Fibroblast of skin of right quadriceps (primary cell): ENCODE measurements around the gene MGAT5.
"Not testable (repeated sequence)": the region's sequence is repeated elsewhere in the genome, so short reads cannot be mapped to it uniquely, and the experiment has no call there.

Source experiments
- DNase-seq: peaks from one replicate; pipeline ENCODE4 v3.0.0-alpha.2; 2013

Gene MGAT5

DNA sequence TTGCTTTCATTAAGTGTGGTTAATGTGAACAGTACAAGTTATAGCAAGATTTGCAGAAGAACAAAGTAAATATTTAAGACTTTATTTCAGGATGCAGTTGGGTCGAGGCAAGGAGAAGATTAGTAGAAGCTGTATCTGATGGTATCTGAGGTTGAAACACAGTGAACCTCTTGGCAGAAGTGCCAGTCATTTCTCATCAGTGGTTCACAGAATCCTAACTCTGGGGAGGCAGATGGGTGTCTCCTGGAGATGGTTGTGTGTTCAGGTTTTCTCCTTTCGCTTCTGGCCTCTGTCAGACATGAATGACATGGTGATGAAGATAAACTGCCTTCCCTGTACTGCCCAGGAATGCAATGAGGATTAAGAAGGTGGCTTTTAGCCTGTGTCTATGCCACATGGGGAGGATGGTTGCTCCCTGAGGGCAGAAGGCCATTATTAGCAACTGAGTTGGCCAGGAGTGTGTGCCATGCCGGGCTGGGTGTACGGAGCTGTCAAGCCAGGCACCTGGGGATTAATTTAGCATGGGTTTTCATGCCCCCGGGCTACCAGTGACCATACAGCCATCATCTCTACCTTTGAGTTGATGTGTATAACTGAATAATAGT lies 28.0 kb downstream of the MGAT5 start:
- DNase-seq: no peak

DNA sequence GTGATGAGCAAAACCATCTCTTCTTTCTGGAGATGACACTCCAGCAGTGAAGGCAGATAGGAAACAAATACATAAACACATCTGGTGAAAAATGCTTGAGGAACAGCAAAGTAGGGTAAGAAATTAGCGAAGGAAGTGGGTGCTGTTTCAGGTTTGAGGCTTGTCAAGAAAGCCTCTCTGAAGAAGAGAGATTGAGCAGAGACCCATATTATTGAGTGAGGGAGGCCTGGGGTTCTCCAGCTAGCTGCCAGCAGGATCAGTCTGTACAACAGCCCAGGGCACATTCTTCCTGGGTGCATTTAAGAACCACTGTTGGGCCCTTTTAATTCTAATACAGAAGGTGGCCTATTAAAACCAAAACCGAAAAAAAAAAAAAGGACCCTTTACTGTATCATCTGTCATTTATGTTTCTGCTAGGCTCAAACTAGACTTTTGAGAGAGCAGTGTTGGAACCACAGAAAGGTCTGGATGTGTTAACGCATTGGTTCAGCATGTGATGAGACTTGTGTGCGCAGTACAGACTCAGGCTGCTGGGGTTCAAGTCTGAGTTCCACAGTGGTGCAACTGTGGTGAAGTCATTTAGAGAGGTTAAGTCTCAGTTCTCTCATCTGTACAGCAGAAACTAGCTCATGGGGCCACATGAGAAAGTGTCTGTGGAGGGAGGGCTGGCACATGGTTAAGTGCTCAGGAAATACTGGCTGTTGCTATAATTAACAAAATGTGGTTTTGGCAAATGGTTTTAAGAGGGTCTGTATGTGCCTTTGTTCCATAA lies 28.9 kb downstream of the MGAT5 start:
- no peak for DNase-seq

DNA sequence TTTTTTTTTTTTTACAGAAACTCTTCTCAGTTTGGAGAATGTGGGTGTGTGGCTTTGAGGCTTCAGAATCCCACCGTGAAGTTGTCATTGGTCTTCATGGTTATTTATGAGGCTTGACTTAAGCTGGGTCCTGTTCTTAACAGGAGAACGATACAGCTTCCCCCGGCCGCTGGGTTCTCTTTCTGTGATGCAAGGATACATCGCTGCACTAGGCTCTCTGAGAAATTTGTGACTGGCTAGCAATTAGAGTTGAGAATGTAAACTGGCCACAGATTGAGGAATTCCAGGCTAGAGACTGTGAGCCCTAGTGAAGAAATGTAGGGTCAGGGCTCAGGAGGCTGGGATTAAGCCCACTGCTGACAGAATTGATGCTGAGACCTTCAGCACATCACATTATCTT lies 29.8 kb downstream of the MGAT5 start:
- peak; percentile 55 for DNase-seq

DNA sequence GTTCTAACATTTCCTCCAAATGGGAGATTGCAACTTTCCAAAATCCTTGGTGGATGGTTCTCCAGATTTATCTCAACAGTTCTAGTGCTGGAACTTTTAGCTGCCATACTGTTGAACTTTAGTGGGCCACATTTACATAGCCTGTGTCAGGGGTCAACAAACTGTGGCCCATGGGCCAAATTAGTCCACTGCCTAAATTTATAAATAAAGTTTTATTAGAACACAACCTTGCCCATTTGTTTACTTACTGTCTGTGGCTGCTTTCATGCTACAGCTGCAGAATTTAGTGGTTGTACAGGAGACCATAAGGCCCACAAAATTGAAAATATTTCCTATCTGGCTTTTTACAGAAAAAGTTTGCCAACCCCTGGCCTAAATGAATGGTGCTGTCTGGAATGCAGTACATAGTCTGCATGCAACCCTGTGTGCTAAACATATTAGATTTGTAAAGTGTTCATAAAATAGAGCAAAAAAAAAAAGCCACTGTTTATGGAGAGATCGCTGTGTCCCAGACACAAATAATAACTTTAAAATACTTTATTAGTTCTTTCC lies 30.3 kb downstream of the MGAT5 start:
- DNase-seq: no peak

DNA sequence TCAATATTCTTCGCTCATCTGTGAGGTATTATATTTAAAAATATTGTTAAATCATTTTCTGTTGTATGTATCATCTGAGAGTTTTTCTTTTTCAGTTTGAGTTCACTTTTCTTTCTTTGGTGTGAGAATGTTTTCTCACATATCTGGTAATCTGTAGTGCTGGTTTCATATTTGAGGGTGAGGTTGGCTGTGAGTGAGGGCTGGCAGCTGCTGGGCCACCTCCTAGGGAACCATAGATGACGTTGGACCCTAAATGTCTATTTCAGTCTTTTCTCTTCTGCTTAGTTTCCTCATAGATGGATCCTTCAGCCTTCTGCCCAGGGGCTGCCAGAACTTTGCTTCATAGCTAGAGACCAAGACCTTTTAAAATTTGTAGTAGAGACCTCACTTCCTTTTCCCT lies 33.5 kb downstream of the MGAT5 start:
- no peak for DNase-seq

DNA sequence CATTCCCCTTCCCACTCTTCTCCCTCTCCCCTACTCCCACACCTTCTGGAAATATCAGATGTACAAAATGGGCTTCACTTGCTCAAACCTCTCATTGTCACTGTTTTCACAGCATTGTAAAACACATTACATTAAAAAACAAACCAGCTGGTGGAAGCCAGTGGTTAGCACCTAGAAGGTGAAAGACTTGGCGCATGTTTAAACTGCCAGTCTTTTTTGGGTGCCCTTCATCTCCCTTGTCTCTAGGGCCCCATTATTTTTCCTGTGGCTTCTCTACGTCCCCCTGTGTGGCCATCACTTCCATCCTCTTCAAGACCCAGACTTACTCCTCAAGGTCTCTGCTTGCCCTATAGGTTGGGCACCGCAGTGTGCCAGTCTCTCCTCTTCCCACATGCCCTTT lies 34.9 kb downstream of the MGAT5 start:
- DNase-seq: no peak

DNA sequence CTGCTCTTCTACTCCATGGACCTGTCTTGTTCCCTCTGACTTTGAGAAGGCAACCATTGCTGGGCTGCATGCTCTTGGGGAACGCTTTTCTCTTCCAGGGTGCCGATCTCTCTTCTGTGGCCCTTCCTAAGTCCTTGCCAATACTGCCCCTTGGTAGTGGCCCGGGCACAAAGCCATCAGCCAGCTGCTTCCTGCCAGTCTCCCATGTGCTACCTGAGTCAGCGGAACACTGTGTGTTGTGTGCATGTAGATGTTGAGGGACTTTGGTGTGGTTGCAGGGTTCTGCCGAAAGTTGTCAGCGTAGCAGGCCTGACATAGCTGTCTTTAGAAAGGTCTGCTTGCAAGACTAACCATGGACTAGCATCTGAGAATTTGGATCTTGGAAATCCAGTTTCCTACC lies 35.4 kb downstream of the MGAT5 start:
- DNase-seq: no peak

DNA sequence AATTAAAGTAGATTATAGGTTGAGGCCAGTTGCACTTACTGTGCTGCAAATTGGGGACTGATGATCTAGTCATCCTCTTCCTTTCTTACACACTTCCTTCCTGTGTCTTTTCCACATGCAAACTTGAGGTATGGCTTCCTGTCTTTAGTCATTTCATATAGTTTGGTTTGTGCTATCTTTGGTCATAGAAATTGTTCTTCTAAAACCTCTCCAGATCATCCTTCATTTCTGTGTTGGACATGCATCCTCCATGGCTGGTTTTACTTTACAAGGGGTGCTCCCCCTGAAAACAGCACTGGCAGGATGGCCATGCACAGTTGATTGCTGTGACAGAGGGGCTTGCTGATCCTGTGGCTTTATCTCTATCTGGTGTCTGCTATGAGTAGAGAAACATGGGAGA lies 36.5 kb downstream of the MGAT5 start:
- no peak for DNase-seq

DNA sequence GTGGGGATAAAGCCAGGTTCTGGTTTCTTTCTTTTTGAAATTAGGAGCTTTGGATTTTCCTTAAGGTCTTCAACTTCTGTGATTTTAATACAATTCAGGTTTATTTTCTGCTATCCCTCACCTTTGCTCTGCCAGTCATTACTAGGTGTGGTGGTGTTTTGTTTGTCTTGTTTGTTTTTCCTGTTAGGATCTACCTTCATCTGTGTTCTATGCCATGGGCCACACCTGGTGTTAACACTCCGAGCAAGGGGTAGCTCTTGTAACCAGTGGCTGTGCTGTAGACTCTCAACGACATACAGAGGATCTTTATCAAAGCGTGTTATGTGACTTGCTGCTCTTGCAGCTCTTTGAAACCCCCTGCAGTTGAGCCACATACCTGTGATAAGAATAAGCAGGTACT lies 38.6 kb downstream of the MGAT5 start:
- DNase-seq: no peak

DNA sequence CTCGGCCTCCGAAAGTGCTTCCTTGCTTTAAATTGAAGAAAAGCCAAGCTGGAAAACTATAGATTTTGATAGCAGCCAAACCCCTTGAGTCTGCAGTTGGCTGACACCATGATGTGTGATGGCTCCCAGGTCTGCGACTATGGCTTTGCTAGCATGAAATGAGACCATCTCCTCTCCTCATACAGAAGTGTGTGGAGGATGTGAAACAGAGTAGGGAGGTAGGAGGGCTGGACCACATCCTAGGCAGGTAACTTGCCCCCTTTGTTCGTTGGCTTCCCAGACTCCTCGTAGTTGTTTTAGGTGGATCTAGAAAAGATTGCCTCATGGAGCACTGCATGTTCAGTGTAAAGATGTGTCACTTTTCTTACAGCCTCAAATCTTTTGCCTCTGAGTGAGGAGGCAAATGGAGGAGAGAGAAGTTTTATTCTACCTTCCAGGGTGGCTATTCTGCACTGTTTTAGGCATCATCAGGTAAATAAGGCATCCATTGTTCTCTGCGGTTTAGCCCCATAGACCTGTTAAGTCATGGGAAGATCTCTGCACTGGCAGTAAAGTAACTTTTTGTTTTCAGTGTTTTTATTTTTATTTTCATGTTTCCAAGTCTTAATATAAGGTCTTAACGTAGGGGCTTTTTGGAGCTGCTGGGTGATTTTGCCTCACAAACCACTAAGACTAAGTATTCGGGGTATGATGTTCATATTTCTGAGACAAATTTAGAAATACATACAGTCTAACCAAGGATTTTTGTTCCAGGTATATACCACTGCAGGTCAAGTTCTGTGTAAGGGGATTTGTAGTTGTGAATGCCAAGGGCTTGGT lies 40.1 kb downstream of the MGAT5 start:
- DNase-seq: no peak

DNA sequence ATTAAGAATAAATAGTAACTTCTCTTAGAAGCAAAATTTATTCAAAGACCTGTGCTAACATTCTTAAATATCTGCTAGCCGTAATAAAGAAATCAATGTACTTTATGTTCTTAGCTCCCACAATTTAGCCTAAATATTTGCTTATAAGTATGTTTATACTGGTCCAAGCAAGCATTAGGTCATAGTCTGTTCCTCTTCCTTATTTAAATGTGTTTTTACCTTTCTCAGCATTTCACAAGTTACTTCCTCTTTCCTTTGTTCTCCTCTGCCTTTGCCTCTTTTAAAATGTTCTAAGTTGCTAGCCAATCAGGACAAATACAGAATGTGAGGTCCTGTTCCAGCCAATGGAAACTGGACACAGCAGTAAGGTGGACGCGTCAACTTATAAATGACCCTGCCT lies 40.7 kb downstream of the MGAT5 start:
- not testable (repeated sequence) for DNase-seq

DNA sequence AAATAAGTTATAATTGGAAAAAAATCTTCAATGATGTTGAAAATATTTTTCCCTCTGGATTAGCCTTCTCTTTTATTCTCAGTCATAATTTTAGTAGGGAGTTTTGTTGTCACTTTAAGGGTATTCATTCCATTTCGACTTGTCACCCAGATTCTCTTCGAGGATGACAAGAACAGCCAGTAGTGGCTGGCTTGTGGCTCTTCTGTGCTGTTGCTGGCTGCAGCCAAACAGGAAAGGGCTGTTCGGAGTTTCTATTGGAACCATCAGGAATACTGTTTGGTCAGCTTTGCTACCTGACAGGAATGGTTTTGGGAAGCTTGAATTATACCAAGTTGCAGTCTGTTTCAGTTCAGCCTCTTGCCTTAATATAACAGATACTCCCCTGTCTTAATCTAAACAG lies 41.6 kb downstream of the MGAT5 start:
- DNase-seq: no peak

DNA sequence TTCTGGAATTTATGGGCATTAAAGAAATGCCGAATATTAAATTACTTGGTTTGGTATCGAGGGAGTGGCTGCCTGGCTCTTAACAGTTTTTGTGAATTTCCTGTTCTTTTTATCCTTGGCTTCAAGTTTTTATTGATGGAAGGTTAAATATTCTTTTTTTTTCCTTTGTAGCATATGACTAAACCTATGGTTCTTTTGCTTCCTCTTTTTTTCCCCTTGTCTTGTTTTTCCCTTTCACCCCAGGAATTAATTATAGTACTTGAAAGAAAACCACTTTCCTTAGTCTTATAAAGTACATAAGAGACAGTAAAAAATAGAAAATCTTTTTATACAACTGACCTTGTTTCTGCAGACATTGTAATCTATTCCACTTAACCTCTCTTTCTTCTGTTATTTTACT lies 42.4 kb downstream of the MGAT5 start:
- DNase-seq: no peak

DNA sequence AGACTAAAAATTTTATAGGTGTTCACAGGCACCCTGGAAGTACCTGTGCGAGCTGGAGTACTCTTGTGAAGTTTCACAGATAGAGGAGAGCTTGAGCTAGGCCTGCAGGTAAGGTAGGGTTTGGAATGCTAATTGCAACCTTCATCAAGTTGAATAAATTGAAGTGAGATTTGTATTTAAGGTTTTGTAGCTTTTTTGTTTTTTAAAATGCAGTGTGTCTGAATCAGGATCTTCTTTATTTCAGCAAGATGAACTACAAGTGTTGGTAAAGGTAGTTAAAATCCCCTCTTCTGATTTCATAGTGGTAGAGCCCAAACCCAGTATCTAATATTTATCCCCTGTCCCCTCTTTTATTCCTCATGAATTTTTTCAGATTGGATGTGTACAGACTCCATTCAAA lies 45.5 kb downstream of the MGAT5 start:
- DNase-seq: no peak

DNA sequence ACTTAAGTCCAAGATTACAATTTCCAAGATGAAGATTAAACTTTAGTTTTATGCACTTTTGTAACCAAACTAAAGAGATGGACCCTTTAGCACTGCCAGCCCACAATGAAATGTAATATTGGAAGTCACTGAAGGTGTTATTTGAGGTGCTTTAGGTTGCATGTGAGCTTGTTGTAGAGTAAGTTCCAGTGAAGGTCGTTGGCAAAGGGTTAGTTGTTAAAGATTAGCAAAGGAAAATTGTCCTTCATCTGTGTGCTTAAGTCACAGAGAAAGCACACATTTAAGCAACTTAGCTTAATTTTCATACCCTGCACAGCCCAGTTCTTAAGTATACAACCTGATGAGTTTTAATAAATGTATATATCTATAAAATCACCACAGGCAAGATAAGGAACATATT lies 46.7 kb downstream of the MGAT5 start:
- DNase-seq: no peak

DNA sequence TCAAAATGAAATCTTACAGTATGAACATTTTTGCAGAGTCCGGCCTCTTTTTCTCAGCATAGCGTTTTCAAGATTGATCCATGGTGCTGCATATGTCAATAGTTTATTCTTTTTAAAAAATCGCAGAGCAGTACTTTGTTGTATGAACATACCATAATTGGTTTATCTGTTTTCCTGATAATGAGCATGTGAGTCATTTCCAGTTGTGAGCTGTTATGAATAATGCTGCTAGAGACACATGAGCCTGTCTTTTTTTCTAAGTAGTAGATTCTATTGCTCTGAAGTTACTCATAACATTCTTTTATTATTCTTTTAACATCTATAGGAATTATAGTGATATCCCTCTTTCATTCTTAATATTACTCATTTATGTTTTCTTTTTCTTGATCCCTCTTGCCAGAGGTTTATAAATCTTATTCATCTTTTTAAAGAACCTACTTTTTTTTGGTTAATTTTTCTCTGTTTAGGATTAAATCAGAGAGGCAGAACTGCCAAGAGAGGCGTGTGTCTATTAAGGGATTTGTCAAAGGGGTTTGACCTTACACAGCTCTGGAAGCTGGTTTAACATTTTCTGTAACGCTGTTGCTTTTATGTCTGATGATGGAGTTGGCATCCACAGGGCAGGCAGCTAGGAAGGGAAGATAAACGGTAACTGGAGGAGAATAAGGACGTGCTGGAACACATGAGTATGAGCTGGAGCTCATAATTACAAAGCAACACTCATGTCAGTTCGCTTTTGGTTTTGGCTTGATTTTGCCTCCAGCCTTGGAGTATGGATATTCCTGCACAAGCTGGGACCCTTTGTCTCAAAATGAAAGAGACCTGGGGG lies 47.4 kb downstream of the MGAT5 start:
- DNase-seq: peak; percentile 47

DNA sequence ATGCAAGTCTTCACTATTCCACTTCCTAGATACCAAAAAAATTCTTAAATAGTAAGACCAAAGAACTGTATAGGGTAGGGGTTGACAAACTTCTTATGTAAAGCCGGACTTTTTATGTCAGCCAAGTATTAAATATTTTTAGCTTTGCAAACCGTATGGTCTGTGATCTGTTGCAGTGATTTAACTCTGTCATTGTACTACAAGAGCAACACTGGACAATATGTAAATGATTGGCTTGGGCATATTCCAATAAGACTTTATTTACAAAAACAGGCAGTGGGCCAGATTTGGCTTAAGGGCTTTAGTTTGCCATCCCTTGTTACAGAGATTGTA lies 48.0 kb downstream of the MGAT5 start:
- no peak for DNase-seq

DNA sequence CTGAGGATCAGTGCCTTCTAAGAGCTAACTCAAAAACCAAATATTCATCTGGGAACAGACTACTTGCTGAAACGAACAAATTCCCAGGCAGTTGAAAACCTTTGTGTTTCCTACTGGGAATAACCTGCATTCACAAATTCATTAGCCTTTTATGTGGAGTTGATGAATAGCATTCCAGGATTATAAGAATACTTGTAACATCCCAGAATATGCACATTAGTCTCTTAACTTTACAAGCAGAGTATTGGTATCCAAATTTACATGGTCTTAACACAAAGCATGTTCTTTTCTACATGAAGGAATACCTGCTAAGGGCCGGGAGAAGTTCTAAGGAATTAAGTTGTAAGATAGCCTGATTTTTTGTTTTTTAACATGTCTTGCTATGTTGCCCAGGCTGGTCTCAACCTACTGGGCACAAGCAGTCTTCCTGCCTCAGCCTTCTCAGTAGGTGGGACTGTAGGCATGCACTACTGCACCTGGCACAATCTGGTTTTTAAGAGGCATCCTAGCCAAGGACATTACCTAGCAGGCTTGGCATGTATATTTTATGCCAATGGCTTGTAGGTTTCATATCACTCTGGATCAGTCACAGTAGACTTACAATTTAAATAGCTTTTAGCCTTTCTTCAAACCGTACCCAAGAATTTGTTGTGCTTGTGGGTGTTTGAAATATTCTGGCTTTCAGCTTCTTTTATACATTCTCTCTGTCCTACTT lies 50.7 kb downstream of the MGAT5 start:
- no peak for DNase-seq

DNA sequence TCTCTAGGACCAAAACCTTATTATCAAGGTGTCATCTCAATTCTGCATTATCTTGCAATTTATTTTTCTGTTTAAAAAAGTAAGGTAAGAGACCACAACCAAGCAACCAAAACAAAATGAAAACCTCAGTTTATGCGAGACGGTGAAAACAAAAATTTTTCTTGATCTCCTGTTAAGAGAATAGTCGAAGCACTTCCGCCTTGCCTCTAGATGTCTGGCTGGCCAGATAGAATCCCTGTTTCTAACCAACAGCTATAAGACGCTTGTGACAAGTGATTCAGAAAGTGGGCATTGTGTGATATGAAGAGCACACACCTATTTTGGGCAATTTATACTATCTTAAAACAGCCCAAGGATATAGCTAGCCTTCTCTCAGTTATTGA lies 51.2 kb downstream of the MGAT5 start:
- DNase-seq: no peak

DNA sequence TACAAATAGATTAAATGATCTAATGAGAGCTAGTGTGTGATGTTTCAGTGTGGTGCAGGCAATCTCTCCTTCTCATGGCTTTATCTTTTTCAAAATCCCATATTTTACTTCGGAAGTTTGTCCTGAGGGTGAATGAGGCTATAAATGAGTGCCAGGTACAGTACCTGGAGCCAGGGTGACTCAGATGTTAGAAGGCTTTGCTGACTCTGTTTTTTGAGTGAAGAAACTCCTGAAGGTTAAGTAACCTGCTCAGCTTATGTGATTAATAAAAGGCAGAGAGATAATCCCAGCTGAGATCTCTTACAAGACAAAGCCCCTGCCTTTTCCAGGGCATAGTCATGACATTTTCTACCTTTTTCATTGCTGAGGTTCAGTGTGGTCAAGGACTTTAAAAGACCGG lies 52.6 kb downstream of the MGAT5 start:
- DNase-seq: no peak

DNA sequence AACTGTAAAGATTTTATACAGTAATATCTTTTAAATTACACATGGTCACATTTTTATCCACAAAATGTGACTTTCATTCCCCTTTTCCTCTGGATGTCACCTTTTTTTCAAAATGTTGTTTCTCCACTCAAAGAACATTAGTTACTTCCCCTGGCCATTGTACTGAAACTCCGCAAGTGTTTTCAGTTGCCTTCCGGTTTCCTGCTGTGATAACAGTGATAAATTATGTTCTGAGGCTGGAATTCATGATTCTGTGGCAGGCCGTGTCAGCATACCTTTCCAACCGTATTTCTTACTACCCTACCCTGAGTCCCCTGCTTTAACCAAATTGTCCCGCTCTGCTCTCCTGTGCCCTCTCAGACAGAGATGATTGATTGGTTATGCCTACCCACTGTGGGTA lies 53.5 kb downstream of the MGAT5 start:
- DNase-seq: no peak
